NCI-H2029 treated with DMSO at 0.1 percent for 48 hours (cell line): Measurements from ENCODE around the gene TOM1L2.
"Not testable (repeated sequence)": the region's sequence is repeated elsewhere in the genome, so short reads cannot be mapped to it uniquely, and the experiment has no call there.

ENCODE experiments used
- DNase-seq: peaks from one replicate; lab custom pipeline; 2025; lab: John Stamatoyannopoulos, UW

Gene TOM1L2

DNA sequence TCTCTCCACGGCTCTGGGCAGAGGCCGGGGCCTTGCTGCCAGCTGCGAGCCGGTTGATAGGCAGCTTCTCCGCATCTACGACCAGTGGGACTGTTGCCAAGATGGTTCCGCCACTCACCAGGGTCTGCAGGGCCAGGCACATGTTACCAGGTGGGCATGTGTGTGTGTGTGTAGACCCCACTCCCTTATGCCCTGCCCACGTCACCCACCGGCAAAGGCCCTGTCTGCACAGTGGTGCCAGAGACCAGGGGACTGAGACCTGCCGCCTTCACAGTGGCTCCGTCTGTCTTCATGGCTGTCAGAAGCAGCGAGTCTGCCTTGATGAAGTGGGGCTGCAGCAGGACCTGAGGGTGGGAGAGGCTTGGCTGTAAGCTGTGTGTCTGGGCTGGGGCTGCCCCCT lies 153.1 kb downstream of the TOM1L2 start:
- DNase-seq, result no peak

DNA sequence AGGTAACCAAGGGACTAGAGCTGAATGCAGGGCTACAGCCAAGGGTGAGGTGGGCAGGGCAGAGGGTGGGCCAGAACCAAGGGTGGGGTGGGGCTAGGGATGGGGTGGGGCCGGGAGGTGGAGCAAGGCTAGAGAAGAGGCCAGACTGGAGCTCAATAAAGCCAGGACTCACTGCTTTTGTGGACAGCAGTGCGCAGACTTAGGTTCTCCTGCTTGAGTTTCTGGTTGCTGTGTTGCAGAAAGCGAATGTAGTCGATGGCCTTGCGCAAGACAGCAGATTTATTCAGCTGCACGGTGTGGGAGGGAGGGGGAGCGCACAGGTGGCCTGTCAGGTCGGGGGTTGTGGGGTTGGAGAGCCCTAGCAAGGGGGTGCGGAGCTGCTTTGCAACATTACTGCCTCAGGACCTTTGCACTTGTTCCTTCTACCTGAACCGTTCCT lies 154.1 kb downstream of the TOM1L2 start:
- DNase-seq, result no peak

DNA sequence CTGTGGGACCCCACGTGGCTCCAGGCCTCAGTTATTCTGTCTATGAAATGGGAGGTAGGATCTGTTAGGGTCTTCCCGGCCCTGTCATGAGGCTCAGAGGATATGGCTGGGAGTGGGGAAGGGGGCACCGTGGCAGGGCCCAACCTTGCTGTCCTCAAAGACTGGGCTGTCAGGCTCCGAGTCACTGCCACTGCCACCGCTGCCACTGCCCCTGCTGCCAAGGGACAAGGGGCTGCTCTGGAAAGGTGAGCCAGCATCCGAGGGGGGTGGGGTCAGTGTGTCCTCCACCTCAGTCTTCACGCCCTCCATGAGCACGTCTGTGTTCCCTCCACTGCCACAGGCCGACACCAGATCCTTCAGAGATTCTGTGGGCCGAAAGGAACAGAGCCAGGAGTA lies 154.7 kb downstream of the TOM1L2 start:
- DNase-seq, result no peak

DNA sequence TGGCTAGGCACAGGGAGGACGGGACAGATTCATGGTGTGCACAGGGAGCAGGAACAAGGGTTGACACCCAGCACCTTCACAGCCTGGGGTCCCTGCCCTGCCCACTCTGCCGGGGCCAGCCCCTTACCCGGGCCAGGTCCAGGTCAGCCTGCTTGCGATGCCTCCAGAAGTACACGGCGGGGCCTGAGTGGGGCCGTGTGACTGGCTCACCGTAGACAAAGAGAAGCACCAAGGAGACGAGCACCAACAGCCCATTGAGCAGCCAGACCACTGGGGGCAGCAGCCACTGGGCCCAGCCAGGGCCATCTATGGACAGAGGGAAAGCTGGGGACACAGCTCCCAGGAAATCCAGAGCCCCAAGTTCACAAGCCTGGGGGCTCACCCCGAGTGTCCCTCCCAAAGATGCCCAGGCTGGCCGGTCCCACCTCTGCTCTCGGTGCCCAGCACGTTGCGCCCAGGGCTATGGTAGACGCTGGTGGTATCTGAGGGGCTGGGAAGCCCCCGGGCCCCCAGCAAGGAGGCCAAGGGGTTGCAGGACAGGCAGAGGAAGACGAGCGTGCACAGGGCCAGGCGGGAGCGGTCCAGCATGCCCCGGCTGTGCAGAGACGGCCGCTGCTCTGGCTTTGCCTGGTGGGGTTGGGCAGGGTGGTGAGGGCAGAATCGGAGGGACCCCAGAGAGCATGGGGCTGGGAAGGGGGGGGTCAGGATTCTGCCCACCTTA lies 155.2 kb downstream of the TOM1L2 start:
- no peak for DNase-seq

DNA sequence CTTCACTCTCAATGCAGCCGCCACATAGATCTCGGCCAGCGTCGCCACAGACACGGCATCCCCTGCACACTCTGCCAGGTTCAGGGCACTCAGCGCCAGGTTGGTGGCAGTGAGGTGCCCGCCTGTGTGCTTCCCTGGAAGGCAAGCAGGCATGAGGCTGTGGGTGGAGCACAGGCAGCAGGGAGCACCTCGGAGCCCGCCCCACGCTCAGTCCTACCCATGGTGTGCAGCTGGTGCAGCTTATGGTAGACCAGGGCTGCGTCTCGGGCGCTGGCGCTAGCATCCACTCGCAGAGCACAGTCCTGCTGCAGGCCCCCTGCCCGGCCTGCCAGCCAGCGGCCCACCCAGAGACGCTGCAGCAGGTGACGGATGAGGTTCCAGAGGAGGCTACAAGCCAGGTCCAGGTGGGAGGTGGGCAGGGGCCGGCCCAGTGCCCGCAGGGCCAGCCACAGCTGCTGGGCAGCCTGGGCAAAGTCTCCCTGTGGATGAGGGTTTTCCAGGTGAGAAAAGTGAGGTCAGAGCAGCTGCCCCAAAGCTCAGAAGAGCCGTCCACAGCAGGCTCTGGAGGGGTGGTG lies 155.9 kb downstream of the TOM1L2 start:
- no peak for DNase-seq

DNA sequence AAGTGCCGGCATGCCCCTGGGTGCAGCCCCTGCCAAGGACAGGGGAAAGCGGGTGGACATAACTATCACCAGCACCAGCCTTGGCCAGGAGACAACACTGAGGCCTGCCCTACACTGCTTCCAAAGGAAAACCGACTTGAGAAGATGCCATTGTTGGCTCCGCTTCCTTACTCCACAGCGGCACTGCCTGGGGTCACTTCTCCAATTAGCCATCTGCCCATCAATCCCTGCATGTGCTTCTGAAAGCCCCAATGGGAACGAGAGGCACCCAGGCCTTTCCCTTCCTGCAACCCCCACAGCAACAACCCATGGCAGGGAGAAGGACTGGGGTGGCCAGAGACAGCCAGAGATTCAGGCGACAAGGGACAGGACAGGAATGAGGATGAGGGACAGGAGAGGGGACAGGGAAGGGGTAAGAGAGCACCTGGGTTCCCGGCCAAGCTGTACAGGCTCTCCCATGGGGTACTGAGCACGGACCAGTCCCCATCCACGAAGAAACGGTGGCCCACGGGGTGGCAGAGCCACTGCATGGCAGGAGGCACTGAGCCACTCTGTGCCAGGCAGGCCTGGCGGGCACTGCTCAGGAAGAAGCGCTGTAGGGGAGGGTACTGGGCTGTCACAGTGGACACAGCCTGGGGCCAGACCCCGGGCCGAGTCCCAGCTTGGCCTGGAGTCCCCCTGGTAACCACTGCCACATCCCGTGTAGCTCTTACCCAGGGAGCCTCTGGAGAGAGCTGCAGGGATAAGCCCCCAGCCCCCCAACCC lies 156.6 kb downstream of the TOM1L2 start:
- DNase-seq, result no peak

DNA sequence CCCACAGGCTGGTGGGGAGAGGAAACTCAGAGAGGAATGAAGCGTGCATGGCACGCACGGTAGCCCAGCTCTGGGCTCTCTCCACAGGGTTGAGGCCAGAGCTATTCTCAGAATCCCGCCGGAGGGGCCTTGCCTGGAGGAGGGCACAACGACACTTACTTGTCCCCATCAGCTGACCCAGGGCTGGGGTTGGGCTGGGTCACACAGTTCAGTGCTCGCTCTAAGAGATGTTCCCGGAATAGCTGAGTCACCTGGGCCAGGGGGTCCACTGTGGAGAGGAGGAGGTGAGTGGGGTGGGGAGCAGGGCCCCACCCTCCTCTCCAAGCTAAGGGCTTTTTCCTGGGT lies 157.2 kb downstream of the TOM1L2 start:
- no peak for DNase-seq

DNA sequence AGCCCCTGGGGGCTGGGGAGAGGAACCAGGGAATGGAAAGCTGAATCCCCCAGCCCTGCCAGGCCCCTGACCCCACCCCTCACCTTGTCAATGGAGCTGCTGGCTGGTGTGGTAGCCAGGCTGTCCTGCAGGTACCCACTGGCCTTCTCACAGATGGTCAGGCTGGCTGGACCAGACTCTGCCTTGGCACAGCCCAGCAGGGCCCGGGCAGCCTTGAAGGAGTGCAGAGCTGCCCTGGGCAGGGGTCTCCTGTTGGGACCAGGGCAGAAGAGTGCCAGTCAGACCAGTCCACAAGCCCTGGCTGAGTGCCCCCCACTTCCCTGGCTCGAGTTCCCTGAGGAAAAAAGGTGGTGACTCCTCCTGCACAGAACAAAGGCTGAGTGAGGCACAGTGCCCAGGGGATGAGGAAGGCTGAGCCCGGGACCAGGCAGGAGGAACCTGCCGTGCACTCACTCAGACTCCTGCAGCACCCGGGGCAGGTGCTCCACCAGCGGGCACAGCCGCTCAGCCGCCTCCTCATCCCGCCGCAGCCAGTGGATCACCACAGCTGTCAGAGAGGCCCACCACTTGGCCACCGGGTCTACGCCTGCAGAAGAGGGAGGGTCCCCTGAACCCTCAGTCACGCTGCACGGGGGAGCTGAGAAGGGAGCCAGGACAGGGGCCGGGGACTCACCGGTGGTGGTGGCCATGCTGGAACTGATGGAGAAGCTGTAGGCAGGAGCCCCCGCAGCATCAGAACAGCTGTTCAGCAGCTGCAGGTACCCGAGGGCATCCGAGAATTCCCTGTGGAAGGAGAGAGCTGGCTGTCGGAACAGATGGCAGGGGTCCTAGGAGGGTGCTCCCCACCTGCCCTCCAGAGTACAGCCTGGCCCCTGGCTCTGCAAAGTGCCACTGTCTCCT lies 157.8 kb downstream of the TOM1L2 start:
- no peak for DNase-seq

DNA sequence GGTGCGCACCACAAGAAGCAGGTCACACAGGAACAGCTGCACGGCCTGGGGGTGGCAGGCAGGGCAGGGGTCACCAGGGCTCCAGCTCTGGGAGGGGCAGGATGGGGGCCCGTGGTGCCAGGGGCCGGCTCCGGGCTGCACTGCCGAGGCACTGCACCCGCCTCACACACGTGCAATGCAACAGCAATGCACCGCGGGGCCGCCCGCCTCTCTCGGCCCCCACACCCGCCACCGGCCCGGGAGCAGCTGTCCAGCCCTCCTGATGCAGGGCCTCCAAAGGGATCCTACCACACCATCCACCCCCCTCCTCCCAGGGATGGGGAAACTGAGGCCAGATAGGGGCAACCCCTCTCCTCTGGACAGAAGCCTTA lies 158.5 kb downstream of the TOM1L2 start:
- no peak for DNase-seq

DNA sequence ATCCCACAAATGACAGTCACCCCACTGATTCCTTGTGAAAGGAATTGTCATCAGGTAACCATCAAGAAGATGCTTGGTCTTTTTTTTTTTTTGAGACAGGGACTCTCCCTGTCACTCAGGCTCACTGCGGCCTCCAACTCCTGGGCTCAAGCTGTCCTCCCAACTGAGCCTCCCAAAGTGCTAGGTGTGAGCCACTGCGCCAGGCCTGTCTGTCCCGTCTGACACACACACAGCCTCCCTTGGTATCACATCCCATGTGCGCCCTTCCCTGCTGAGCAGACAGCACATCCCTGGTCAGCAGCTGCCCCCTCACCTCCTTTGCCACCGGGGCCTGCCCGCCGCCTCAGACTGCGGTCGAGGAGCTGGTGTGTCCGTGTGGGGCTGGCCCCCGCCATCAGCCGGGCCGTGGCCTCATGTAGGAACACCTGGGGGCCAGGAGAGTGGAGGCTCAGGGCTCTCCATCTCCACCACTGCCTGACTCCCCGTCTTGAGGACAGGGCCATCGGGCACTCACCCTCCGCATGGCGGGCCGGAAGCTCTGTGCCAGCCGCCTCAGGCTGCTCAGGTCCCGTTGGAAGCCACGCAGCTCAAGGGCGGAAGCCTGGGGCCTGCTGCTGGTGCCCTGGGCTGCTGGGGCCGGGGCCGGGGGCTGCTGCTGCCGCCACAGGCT lies 159.0 kb downstream of the TOM1L2 start:
- DNase-seq, result no peak

DNA sequence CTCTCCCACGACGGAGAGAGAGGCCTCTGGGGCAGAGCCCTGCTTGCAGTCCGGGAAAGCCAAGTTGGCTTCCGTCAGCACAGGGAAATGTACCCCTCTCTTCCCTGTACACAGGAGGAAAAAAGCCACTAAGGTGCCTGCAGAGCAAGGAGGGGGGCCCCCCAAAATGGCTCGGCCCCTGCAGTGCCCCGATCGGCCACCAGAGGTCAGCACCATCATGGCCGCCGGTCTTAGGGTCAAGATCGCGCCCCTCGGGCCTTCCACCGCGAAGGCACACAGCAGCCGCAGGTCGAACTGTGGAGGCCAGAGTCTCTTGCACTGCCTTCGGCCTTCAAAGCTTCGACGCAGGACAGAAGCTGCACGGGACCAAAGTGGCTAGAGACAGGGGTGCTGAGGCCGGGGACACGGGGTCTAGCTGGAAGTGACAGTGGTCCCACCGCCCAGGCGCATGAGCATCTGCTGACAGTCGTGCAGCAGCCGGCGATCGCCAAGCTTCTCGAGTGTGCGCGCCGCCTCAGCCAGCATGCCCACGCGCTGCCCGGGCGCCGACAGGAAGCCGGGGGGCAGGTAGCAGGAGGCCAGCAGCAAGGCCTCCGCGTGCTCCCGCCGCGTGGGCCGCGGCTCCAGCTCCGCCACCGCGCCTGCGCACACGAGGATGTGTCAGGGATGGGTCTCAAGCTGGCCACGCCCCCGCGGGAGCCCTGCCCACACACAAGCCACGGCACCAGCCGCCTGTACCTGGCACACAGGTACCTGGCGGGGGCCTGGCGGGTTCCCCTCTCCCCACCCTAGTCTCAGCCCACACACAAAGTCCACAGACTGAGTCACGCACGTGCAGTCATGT lies 159.8 kb downstream of the TOM1L2 start:
- DNase-seq, result no peak

DNA sequence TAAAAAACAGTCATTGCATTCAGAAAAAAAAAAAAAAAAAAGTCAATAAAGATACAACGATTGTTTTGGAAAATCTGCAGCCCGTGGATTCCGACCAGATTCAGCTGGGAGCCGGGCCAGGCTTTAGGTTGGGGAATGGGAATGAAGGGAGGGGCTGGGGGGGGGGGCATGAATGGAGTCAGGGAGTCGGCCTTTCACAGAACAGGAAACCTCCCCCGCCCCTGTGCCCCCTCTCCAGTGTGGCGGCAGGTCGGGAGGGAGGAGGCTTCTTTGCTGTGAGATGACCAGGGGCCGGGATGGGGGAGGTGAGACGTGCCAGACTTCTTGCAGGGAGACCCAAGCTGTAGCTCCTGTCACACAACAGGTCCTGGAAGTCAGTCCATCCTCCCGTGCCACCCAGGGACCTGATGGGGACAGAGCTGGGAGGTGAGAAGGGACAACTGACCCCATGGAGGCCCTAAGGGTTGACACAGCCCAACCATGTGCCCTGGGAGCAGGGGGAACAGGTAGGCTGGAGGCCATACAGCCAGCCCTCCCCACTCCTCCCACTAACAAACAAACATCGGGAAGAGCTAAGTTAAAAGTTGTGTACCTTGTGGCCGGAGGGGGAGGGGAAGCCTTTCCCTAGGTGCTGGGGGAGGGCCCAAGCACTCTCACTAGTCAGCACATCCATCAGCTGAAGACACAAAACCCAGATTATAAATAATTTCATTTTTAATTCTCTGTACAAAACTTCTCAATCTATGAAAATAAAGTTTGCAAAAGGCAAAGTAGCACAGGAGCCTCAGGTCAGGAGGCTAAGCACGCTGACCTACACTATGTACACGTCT lies 160.6 kb downstream of the TOM1L2 start:
- no peak for DNase-seq

DNA sequence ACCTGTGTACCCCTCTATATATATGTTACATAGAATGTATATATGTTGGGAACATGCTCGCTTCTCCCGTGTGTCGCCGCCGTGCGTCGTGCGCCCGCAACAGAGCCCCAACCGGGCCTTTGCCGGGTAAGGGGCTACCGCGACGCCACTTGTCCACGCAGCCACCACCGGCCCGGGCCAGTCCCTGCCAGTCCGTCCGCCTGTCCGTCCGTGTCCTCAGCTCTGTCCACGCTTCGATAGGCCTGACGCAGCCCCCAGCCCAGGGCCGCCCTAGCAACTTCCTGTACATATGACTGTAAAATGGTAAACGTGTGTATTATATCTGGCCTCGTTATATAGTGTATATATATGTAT lies 161.3 kb downstream of the TOM1L2 start:
- no peak for DNase-seq

DNA sequence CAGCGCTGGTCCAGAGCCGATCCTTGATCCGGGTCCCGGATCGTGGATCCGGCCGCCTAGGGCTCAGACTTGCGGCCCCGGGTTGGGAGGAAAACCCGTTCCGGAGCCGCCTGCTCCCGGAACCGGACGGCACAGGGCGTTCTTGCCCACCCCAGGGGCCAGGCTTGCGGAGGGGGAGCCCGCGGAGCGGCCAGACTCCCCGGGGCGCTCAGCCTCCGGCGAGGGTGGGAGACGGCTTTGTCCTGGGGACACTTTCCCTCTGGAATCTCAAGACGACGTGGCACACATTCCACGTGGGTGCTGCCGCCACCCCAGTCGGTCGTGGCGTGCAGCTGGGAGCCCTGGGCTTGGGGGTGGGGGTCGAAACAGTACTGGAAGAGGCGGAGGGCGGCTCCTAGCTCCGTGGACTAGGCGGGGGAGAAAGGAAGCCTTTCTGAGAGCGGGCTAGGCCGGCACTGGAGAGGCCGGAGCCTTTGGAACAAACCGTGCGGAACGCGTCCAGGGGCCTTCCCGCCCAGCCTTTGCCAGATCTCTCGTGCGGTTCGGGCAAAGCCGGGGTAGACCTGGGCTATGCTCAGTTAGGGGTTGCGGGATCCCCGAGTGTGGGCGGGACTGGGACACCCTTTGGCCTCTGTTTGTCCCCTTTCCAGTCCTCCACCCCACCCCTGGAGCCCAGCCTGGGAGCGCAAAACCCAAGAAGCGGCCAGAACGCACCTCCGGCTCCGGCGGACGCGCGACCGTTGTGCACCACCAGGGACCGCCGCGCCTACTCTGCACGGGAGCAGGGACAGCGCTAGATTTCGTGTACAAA lies 161.9 kb downstream of the TOM1L2 start:
- DNase-seq, result no peak

DNA sequence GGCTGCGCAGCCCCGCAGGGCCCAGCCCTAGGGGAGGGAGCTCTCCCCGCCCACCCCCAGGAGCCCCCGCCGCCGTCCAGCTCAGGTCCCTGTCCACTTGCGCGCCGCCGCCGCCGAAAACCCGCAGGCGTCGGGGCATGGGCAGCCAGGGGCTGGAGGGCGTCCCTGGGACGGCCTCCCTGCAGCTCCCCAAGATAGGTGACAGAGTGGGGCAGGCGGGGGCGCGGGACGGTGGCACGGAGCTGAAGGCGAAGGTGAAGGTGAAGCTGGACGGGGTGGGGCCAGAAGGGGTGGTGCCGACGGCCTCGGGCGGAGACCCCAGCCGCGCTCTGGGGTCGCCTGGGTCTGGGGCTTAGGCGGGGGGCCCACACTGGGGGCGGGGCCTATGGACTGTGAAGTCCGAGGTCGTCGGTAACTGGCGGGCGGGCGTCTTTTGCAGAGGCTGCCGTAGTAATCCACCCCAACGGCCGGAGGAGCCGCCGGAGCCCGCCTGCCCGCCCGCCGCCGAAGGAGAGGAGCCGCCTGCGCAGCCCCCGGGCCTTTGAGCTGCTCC lies 162.6 kb downstream of the TOM1L2 start:
- no peak for DNase-seq

DNA sequence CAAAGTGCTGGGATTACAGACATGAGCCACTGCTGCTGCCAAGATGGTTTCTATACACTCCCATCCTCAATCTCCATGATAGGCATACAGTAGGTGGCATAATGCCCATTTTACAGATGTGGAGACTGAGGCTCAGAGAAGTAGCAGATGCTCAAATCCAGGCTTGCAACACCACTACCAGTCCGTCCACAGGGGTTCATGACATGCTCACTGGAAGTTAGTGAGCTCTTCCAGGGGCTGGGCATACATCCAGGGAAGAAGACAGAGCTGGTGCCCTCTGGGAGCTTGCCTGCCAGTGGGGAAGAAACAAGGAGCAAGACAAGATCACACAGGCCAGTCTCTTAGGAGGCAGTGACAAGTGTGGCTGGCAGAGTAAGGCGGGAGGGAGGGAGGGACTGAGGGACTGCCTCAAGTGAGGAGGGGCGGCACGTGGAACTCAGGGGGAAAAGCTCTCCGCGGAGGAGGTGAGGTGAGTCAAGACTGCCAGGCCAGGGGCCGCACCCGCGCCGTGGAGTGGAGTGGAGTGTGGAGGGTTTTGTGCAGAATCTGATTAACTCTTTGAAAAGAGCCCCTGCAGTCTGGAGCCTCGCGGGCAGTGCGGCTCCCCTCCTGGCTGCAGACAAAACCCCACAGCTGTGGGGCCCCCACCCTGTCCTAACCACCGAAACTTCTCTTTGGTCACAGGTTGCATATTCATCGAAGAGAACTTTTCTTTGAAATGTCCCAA lies 163.3 kb downstream of the TOM1L2 start:
- no peak for DNase-seq

DNA sequence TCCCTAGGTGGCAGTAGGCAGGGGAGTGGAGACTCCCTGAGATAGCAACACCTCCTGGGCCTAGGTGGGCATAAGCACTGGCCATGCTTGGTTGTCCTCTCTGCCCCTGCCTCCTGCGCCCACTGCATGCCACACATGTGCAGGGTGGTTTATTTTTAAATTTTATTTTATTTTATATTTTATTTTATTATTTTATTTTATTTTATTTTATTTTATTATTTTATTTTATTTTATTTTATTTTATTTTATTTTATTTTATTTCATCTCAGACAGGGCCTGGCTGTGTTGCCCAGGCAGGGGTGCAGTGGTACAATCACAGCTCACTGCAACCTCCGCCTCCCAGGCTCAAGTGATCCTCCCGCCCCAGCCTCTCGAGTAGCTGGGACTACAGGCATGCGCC lies 164.0 kb downstream of the TOM1L2 start:
- not testable (repeated sequence) for DNase-seq

DNA sequence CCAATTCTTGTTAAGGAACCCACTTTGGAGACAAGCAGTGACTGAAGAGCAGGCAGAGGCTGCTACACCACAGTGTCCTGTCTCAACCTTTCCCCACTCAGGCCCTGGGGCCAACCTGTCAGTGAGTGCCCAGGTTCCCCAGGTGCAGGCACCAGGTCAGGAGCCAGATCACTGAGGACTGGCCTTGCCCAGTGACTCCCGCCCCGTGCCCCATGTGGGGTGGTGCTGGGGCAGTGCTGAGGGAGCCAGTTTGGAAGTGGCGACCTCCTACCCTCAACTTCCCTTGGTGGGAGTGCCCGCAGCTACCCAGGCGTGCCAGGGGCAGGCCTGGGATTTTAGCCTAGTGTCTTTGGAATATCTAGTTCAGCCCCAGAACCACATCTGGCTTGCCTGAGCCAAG lies 164.8 kb downstream of the TOM1L2 start:
- DNase-seq, result no peak
